Activated CD8-positive, alpha-beta memory T cell treated with anti-CD3 and anti-CD28 coated beads for 48 hours (primary cell): ENCODE measurements around the gene NTM.

ENCODE experiments used
- DNase-seq, 3 experiments: peaks; one replicate each; pipeline ENCODE4 v3.0.0-alpha.2; 2020; ENCODE audit warnings: low read depth in 2 of 3, low spot score in 2 of 3

The NTM gene

DNA sequence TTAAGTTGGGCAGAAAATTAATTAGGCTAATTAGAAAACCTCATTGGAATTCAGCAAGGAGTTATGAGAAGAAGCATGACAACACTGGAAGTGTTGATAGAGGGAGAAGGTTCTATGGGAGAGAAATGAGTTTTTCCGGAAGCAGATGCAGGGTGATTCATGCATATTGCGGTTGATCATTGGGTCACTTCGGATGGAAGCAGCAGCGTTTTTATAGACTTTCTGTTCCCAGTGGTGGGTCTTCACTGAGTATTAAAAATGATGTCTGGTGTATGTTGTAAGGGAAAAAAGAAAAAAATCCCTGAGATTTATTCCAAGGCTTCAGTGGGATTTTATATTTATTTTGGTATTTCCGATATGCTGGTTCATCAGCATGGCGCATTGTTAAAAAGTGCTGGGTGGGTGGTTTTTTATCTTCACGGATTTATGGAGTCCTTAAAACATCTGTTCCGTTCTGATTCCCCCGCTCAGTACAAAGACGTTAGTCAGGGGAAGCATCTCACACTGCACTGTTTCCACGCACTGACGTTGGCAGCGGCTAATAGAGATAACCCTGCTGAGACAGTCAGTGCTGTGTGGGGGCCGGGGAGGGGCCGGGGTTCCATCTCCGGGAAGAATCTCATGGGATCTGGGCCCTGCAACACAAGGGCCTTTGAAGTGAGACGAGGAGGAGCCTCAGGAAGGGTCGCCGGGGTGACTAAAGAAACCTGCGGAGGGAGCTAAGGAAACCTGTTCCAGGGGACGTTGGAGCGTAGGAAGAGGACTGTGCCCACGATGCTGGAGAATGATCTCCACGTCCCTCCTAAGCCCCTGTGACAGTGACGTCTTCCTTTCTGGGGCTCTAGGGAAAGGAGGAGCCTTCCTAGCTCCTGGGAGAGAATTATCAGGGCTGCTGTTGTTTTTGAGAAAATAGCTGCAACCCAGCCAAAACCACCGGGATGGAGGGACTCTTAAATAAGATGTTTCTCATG lies 390.0 kb downstream of the NTM start:
- DNase-seq = no peak

DNA sequence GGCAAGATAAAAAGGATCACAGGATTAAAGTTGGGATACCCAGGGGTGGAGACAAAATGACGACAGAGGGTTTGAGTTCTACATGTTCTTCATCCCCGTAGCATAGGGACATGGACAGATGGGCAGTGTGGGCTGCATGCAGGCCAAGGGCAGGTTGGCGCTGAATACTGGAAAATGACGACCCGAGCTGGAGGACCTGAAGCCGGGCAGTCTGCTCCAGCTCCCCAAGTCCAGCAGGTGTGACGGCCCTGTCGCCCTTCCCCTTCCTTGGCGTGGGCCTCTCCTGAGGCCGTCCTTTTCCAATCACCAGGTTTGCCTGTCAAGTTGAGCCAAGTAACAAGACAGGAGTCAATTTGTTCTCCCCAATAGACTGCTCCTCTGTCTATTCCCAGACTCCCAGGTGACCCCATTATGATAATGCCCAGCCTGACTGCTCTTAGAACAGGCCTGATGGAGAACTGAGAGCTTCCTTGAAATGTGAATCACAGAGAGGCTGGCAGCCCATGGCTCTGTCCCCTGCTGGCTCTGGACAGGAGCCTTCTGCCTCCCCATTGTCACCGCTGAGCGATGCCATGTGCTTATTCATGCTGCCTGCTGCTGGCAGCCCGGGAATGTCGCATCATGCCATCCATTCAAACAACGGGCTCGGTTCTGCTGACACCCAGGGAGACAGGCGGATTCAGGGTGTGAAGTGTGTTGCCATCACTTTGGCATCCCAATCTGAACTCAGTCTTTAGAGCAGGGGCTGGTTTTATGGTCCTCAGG lies 392.1 kb downstream of the NTM start:
- DNase-seq = no peak

DNA sequence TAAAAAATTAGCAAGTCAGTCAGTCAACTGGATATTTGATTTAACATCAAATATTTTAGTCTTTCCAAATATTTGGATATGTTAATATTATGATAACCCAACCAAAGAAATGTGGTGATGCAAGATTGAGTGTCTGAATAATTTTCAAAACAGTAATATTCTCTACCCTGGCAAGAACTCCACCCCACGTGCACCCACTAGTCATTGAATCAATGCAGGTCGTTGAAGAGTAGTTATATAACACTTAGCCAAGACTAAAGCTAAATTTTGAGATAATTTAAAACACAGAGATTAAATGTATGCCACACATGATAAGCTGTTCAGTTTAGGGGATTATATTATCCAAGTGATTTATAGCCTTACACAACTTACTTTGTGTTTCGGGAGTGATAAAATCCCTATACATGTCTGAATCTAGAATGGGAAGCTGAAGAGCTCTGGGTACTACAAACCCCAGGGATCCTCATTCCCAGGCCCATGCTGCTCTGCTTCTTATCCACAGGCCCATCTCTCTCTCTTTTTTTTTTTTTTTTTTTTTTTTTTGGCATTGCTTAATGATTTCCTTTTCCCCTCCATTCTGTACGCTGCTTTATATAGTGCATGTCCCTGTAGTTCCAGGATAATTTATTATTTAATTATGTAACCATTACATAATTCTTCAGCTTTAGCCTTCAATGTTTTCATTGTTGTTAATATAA lies 392.9 kb downstream of the NTM start:
- DNase-seq = no peak

DNA sequence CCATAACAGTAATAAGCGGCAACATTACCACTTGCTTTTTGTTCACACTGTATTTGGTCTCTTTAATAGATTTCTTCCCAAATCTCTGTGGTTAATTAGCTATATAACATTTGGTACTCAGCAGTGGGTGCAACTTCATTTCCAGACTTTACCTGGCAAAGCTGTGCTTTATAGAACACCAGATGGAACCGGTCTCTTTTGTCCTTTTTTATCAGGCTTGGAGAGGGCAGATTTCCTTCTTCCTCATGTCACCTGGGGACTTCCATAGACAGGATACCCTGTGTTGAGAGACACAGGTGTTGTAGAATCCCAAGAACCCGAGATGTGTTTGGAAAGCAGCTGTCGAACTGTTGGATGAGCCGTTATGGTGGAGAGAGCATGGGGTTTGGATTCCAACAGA lies 393.7 kb downstream of the NTM start:
- no peak for DNase-seq

DNA sequence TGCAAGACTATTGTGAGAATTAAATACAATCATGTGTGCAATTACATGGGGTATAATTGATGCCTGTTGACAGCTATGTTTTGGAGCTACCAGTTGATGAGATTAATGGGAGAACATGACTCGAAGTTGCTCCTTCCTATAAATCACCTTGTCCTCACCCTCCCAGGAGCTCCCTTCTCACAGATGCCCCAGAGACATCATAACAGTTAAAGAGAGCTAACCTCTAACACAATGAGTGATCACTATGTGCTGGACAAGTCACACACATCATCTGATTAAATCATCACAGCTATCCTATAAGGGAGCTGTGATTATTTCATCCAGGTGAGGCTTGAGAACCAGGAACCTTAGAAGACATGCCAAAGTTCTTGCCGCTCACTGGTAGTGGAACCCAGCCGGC lies 394.2 kb downstream of the NTM start:
- DNase-seq = no peak

DNA sequence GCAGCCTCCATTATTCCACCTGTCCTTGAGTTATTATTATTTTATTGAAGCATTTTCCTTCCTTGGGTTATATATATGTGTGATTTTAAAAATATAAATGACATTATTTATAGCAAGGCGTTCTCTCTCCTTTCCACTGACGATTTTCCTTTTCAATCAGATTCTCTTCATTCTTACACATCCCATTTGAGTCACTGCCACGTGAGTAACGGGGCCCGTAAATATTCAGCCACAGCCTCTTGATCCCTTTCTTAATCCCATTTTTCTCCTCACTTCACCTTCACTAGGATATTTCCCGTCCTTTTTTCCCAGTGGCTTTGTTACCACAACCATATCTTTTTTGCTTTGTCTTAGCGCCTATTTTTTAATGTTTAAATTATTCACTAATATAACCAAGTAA lies 396.2 kb downstream of the NTM start:
- DNase-seq = no peak

DNA sequence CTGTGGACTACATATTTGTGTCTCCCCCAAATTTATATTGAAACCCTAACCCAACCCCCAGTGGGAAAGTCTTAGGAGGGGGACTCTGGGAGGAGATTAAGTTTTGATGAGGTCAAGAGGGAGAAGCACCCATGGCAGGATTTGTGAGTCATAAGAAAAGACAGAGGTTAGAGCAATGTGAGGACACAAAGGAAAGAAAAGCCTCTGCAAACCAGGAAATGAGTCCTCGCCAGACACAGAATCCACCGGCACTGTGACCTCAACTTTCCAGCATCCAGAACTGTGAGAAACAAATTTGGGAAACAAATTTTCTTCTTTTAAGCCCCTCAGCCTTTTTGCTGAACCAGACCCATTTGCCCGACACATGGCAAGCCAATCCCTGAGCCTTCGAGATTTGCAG lies 397.0 kb downstream of the NTM start:
- no peak for DNase-seq

DNA sequence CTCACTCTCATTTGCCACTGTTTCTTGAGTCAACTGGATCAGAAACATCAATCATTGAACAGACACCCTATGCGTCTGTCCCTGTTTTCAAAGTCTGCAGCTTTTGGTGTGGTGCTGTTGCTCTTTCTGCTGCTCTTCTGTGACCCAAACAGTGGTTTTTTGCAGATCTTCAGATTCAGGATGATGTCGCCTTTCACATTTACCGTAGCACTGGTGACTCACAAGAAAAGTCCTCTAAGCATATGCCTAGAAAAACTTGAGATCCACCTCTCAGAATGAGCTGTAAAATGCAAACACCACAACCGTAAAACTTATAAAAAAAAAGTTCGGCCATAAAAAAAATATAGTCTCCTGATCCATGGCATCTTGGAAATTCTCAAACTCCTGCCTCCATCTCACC lies 400.4 kb downstream of the NTM start:
- no peak for DNase-seq

DNA sequence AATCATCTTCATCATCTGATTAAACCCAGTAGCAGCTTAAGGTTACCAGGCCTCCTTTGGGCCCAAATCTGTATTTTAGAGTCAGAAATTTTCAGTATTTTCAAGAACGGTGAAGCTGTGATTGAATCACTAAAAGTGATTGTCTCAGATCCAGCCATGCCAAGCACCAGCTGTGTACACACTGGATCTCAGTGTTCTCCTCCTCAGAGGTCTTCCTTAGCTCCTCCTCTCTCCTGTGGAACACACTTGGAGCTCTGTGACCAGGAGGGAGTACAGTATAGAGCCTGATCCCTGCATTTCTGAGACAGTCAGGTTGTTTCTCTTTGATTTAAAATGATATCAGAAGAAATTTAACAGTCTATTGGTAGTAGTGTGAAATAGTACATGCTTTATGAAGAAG lies 401.1 kb downstream of the NTM start:
- no peak for DNase-seq

DNA sequence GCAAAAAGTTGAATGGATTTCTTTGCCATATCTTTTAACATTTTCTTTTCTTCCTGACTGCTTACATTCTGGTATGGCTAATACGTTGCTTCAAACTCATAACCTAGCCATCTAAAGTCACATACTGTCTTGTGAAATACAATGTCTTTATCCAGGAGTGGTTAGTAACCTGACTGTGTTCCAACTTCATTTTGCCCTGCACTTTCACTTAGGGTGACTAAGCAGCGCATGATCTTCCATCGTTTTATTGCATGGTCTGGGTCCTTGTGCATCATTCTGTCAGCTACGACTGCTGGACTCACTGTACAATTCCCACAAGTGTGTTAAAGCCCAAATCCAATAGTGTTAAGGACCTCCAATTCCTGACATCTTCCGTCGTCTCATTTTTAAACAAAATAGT lies 403.2 kb downstream of the NTM start:
- no peak for DNase-seq

DNA sequence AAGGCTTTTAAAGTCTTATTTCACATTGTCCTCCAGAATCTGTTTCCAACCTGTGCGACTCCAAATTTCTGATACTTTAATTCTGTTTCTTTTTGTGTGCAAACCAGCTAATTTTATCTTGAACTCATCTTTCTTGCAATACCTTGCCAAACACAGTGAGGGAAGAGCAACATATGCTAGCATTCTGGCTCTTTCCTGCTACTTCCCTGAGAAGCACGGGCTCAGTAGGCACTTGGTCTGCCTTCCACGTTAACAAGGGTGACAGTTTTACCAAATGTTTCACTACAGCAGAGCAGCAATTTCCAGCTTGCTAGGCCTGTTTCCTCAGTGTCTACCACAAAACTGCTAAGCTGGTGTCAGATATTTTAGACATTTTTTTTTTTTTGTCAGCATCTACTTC lies 405.8 kb downstream of the NTM start:
- DNase-seq = no peak

DNA sequence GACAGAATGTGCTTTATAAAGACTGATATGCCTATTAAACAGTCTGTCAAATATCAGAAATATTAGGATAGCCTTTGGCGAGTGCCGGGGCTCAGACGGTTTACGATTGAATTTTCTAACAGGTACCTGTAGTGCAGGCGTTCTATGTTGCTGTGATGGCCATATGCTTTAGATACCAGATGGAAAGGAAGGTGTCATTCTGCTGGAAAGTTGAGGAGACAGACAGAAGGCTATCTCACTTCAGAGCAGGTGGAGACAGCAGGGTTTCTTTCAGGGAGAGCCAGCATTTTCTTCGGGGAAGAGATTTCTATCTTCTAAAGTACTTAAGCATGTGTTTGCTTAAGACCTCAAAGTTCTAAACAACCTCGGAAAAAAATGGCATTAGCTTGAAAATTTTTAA lies 415.4 kb downstream of the NTM start:
- no peak for DNase-seq

DNA sequence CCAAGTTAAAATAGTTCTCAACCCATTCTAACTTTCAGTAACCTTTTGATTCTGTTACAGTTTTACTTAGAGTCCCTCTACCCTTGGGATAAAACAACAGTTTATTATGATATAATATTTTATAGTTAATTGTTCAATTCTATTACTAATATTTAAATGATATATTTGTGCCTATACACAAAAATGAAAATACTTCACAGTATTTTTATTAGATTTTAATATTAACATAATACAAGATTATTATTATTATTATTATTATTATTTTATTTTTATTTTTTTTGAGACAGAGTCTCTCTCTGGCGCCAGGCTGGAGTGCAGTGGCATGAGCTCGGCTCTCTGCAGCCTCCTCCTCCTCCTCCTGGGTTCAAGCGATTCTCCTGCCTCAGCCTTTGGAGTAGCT lies 416.7 kb downstream of the NTM start:
- no peak for DNase-seq

DNA sequence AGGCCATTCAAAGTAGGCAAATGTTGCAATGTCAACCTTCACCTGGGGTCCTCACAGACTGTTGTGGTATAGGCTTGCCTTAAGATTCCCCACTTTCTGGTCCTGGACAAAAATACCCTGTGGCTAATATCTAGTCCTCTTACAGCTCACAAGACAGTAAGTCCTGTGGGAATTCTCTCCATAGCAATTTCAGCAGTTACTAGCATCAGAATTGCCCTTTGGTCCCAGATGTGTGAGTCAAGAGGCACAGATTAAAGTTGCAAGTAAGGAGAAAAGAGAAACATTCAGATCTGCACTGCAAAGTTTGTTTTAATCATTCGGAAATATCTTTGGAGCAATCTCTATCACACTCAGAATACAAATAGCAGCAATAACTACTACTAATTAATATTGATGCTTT lies 420.2 kb downstream of the NTM start:
- no peak for DNase-seq

DNA sequence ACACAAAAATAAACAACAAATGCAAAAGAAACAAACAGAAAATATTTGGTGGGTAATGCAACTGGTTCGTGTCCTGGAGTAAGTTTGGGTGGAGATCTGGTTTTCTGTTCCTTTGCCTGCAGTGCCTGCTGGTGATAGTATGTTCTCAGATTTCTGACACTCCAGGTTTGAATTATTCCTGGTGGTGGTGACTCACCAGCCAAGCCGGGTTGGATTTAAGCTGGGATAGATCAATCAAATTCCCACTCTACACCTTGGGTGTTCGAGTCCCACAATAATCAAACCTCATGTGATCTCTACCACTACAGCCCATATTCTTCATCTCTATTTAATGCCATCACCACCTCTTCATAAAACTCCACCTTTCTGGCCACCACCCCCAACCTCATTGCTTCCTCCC lies 421.8 kb downstream of the NTM start:
- DNase-seq = no peak

DNA sequence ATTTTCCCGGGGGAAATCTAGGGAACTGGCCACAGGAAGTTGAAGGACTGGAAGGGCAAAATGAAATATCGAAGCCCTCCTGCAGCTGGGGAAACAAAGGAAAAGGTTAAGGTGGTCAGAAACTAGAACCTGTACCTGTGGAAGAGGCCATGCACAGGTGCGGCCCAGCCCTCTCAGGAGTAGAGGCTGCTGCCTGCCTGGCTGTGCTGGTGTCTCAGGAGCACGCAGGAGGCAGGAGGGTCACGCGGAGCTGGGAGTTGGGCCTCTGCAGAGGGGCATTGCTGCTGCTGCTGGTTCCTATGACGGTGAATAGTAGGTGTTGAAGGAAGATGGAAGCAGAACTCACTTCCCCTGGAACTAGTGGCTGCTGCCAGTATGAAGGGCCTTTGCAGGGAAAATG lies 425.7 kb downstream of the NTM start:
- DNase-seq = no peak

DNA sequence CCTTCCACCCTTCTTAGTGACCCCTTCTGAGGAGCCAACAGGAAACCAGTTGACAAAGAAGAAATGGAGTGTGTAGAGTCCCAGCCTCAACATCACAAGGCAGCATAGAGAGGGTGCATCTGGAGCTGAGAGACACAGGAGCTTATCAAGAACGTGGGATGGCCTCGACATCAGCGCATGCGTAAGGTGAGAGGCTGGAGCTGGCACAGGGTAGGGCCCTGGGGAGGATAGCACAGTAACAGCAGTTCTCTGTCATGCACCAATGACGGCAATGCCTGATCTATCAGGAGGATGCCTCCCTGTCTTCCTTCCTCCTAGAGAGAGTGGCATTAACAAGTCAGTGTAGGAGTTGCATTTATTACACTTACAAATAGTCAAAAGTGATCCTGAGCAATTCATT lies 426.1 kb downstream of the NTM start:
- no peak for DNase-seq

DNA sequence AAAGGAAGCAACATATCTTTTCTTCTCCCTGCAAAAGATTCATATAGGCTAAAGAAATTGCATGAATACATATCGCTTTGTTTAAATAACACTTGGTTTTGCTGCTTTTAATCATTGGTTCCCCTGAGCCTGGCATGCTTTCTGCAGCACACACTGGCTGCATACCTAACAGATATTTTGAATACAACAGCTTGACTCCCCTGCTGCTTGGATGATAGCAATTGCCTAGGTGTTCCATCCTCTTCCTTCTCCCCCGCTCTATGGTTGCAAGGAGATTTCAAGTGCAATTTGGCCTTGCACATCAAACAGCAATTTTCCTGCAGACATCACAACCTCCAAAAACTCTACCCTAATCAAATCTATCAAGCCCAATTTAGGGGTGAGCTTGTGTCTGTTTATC lies 430.0 kb downstream of the NTM start:
- no peak for DNase-seq

DNA sequence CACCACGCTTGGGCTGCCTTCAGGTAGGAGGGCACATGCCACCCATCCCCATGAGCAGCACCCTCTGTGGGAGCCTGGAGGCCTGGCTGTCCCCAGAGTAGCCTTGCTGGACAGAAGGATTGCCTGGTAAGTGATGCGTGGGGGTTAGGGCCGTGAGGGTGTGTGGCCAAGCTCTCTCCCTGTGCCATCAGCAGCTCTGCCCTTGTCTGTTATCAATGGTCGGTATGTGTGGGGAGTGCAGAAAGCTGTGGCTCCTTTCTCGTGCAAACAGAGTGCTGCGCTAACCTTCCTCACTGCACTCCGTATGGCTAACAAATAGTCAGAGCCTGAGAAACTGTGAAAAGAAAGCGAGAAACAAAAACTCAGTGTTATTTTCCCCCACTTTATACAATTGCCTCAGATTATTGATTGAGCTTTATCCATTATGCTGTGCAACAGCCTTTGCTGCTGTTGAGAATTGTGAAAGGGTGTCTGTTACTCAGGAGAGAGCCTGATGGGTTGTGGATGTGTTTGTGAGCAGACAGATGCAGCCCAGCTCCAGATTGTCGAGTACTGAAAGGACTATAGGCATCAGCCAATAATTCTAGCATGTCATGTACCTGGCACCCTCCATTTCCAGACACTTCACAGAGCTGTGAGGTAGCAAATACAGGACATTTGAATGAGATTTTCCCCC lies 432.2 kb downstream of the NTM start:
- no peak for DNase-seq

DNA sequence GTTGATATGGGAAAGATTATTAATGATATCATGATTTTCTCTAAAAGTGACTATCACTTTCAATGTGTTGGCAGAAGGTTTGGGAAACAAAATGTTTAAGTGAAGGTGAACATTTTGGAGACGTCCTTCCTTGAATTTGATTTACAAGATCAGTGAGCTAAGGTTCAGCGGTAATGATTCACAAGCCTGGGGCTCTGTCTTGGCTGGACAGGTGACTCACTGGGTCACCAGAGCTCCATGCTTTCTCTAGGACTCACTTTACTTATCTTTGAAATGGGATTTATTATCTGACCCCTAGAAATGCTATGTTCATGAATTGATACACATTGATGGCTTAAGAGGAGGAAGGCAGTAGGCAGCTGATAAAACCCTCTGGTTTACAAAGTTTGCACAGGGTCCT lies 437.5 kb downstream of the NTM start:
- DNase-seq = no peak

DNA sequence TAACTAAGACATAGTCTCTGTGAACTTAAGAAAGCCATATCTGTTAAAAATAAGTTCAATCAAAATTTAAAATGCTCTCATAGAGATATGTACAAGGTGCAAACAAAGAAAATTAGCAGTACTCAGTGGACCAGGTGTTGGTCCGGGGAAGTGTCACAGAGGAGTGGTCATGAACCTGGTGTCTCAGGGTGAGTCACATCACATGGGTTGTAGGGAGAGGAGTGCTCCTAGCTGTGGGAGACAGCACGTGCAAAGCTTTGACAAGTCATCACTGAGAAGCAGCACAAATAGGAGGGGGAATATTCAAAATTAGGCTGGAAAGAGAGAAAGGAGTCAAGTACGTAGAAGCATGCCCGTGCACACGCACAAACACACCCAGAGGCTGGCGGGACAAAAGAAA lies 438.1 kb downstream of the NTM start:
- DNase-seq = no peak
